K562 (cell line): ENCODE results near the gene ILKAP. TPM values are rescaled to one million over a fixed set of nuclear protein-coding genes. Genes with fewer than 3 reads are reported as not detected.

Source experiments
- ETV5 ChIP-seq: sonication (generic); formaldehyde crosslinking; IDR thresholded peaks from 2 replicates; pipeline ENCODE4 v1.4.0; 2020; ENCODE audit warnings: low read depth, mild to moderate bottlenecking, missing genetic modification reagents
- REST ChIP-seq, 2 experiments: fragments of 450-650 bp; formaldehyde crosslinking in 1 of 2; IDR thresholded peaks; 2 replicates each; pipeline versions ENCODE4 v1.4.0 to v1.6.1; 2014 to 2020; ENCODE audit warnings: mild to moderate bottlenecking in 2 of 2, borderline replicate concordance in 1 of 2, low read depth in 1 of 2
- ZC3H8 ChIP-seq: fragments of 450-650 bp; IDR thresholded peaks from 2 replicates; pipeline ENCODE4 v1.6.1; 2017
- polyA plus RNA-seq, 8 experiments: library from polyadenylated mRNA; depleted of rRNA in 4 of 8; stranded (reverse) in 5 of 8; unstranded in 3 of 8; fragments of >200 nt; fragmentation: Nextera tagmentation in 2 of 8; fragmentation: Illumina TruSeq in 1 of 8; extraction: Ambion mirVana in 2 of 8; extraction: Trizol in 1 of 8; gene quantifications; 2 replicates each; pipeline versions ENCODE4 v1.2.1 to v1.2.3, GENCODE V29; 2011 to 2014; ENCODE audit warnings: inconsistent platforms in 1 of 8, missing spikeins in 1 of 8
- total RNA-seq, 7 experiments: library from RNA; depleted of rRNA in 6 of 7; stranded (reverse); fragments of >200 nt in 6 of 7; fragmentation: Illumina TruSeq in 2 of 7; extraction: Trizol in 2 of 7; gene quantifications; 2 replicates each; pipeline versions ENCODE4 v1.2.1 to v1.2.3, GENCODE V29; 2011 to 2021; ENCODE audit warnings: low replicate concordance in 1 of 7

Gene ILKAP
- total and polyA plus RNA-seq, 9 of the 15 experiments (the other 6 are each of a cell fraction or from before 2014, with no cell fraction given): 3.1 to 43.9 (median 20.7) TPM

- no peak for TF ChIP-seq REST (IDR thresholded peaks at IDR 0.05; ENCODE audit: borderline replicate concordance)
- TF ChIP-seq REST (CRISPR knock-in tag; IDR thresholded peaks at IDR 0.05; ENCODE audit: low read depth): no peak
- no peak for TF ChIP-seq ZC3H8
- TF ChIP-seq ETV5 (CRISPR knock-in tag): no peak
These were observed 45.4 kb downstream of the ILKAP start (continued) for GRCh38 chr2:238158018-238158508.
